HCT116 (cell line): ENCODE results near the gene EEPD1.

Source experiments
- CTCF ChIP-seq, 3 experiments: fragments of 200-600 bp in 1 of 3; sonication (generic) in 1 of 3; IDR thresholded peaks in 2 of 3; conservative IDR thresholded peaks in 1 of 3; 2 replicates each; pipeline ENCODE4 v1.5.1; 2012 to 2017; ENCODE audit warnings: low read depth in 2 of 3, low read length in 2 of 3, antibody characterized with exemption in 1 of 3, borderline replicate concordance in 1 of 3, control low read depth in 1 of 3, mild to moderate bottlenecking in 1 of 3, mixed read lengths in 1 of 3, mixed run types in 1 of 3, moderate library complexity in 1 of 3; ENCODE audit not compliant: insufficient read depth in 1 of 3
- EGR1 ChIP-seq: IDR thresholded peaks from 2 replicates; pipeline ENCODE4 v1.6.1; 2012; ENCODE audit warnings: low read depth
- ELF1 ChIP-seq: IDR thresholded peaks from 2 replicates; pipeline ENCODE4 v1.6.1; 2012; ENCODE audit warnings: low read depth, borderline replicate concordance
- EZH2 ChIP-seq: fragments of 200-600 bp; sonication (generic); IDR thresholded peaks from 2 replicates; pipeline ENCODE4 v1.6.1; 2017; ENCODE audit warnings: antibody characterized with exemption, mixed run types
- EZH2phosphoT487 ChIP-seq: fragments of 200-600 bp; IDR thresholded peaks from 2 replicates; pipeline ENCODE4 v1.6.1; 2018; ENCODE audit warnings: antibody characterized with exemption, borderline replicate concordance
- POLR2A ChIP-seq: IDR thresholded peaks from 2 replicates; pipeline ENCODE4 v1.7.0; 2011; ENCODE audit warnings: borderline replicate concordance; ENCODE audit not compliant: insufficient read depth, insufficient read length; ENCODE audit errors: extremely low read depth
- POLR2AphosphoS5 ChIP-seq: IDR thresholded peaks from 2 replicates; pipeline ENCODE4 v1.6.1; 2011; ENCODE audit warnings: mild to moderate bottlenecking, low read depth, low read length, moderate library complexity
- RAD21 ChIP-seq: IDR thresholded peaks from 2 replicates; pipeline ENCODE4 v1.6.1; 2012; ENCODE audit warnings: low read depth, mild to moderate bottlenecking
- TF ChIP-seq, protein P1 (sequence below): IDR thresholded peaks from 2 replicates; pipeline ENCODE4 v1.6.1; 2012; ENCODE audit warnings: low read depth
- TF ChIP-seq, protein P2 (sequence below): IDR thresholded peaks from 2 replicates; pipeline ENCODE4 v1.6.1; 2012

DNA sequence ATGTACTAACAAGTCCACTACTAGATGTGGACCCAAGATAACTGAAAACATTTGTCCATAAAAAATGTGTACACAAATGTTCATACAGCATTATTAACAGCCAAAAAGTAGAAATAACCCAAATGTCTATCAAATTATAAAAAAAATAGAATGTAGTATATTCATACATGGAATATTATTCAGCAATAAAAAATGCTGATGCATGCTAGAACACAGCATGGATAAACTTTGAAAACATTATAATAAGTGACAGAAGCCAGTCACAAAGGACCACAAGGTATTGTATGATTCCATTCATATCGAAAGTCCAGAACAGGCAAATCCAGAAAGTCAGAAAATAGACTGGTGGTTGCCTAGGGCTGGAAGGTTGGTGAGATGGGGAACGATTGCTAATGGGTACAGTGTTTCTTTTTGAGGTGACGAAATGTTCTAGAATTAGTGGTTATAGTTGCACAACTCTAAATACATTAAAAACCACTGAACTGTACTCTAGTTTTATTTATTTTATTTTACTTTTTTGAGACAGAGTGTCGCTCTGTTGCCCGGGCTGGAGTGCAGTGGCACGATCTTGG, 193.3 kb downstream of the EEPD1 start:
- TF ChIP-seq POLR2A (no peak), CTCF (IDR thresholded peaks at IDR 0.05 in 2 of 3, conservative IDR thresholded peaks at IDR 0.05 in 1 of 3; ENCODE audit: borderline replicate concordance in 1 of 3, insufficient read depth in 1 of 3, low read depth in 2 of 3, low read length in 2 of 3) (no peak), POLR2AphosphoS5 (no peak), RAD21 (no peak), ELF1 (no peak), EGR1 (no peak), EZH2phosphoT487 (no peak), EZH2 (no peak)
- TF ChIP-seq, protein P1, sequence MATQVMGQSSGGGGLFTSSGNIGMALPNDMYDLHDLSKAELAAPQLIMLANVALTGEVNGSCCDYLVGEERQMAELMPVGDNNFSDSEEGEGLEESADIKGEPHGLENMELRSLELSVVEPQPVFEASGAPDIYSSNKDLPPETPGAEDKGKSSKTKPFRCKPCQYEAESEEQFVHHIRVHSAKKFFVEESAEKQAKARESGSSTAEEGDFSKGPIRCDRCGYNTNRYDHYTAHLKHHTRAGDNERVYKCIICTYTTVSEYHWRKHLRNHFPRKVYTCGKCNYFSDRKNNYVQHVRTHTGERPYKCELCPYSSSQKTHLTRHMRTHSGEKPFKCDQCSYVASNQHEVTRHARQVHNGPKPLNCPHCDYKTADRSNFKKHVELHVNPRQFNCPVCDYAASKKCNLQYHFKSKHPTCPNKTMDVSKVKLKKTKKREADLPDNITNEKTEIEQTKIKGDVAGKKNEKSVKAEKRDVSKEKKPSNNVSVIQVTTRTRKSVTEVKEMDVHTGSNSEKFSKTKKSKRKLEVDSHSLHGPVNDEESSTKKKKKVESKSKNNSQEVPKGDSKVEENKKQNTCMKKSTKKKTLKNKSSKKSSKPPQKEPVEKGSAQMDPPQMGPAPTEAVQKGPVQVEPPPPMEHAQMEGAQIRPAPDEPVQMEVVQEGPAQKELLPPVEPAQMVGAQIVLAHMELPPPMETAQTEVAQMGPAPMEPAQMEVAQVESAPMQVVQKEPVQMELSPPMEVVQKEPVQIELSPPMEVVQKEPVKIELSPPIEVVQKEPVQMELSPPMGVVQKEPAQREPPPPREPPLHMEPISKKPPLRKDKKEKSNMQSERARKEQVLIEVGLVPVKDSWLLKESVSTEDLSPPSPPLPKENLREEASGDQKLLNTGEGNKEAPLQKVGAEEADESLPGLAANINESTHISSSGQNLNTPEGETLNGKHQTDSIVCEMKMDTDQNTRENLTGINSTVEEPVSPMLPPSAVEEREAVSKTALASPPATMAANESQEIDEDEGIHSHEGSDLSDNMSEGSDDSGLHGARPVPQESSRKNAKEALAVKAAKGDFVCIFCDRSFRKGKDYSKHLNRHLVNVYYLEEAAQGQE = no peak
- TF ChIP-seq, protein P2, sequence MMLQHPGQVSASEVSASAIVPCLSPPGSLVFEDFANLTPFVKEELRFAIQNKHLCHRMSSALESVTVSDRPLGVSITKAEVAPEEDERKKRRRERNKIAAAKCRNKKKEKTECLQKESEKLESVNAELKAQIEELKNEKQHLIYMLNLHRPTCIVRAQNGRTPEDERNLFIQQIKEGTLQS = no peak
